ENCODE measurements around the gene PRRC2B. TPM values are rescaled to one million over a fixed set of nuclear protein-coding genes. Genes with fewer than 3 reads are reported as not detected.

The PRRC2B gene
- total and polyA plus RNA-seq, 4 donors = 10.3 to 44.3 (median 27.0) TPM

- Histone ChIP-seq H3K9me3 (ENCODE audit: control insufficient read depth in 4 of 4, low read length in 3 of 4) (no peaks in the 10 kb centered on the region), H3K36me3 (ENCODE audit: control insufficient read depth in 4 of 4, insufficient read depth in 3 of 4, low read depth in 1 of 4, low read length in 3 of 4) (no peaks in the 10 kb centered on the region), H3K27me3 (ENCODE audit: control insufficient read depth in 4 of 4, insufficient read depth in 4 of 4, low read length in 3 of 4) (no peaks in the 10 kb centered on the region), H3K9ac (ENCODE audit: low read depth in 1 of 2, low read length in 2 of 2) (no peak overlapping the region), H3K27ac (ENCODE audit: low read depth in 1 of 2, low read length in 2 of 2) (peak overlapping the region; percentile 19 to 52), H3K4me3 (ENCODE audit: low read depth in 1 of 3, low read length in 3 of 3) (no peak overlapping the region), H3K4me1 (ENCODE audit: control insufficient read depth in 4 of 4, insufficient read depth in 4 of 4, low read length in 3 of 4) (peaks cover 20 to 58% (median 46%) of the 10 kb centered on the region in 4 donors)
- DNase-seq (ENCODE audit: low spot score) = no peak
- 52% methylated on average over 9 of the region's 9 CpGs for WGBS
- TF ChIP-seq NR2F2 (IDR thresholded peaks at IDR 0.05) (no peak), HNF4G (IDR thresholded peaks at IDR 0.05) (no peak), JUND (IDR thresholded peaks at IDR 0.05) (no peak)
These were observed 4.3 kb downstream of the PRRC2B start for GRCh38 chr9:131398204-131398603.

- 90% methylated on average over 7 of the region's 7 CpGs for WGBS
- peaks cover 24 to 64% (median 58%) of the 10 kb centered on the region in 4 donors for H3K4me1 ChIP-seq (ENCODE audit: control insufficient read depth in 4 of 4, insufficient read depth in 4 of 4, low read length in 3 of 4)
These were observed 6.1 kb downstream of the PRRC2B start for GRCh38 chr9:131399972-131400371.

GRCh38 chr9:131400627-131401026 lies 6.7 kb downstream of the PRRC2B start:
- no peak for DNase-seq (ENCODE audit: low spot score)
- H3K27ac ChIP-seq (ENCODE audit: low read depth in 1 of 2, low read length in 2 of 2) = no peak overlapping the region

More at GRCh38 chr9:131399972-131400371, 6.1 kb downstream of the PRRC2B start:
- Histone ChIP-seq H3K9ac (ENCODE audit: low read depth in 1 of 2, low read length in 2 of 2) (no peak overlapping the region), H3K9me3 (ENCODE audit: control insufficient read depth in 4 of 4, low read length in 3 of 4) (no peaks in the 10 kb centered on the region), H3K36me3 (ENCODE audit: control insufficient read depth in 4 of 4, insufficient read depth in 3 of 4, low read depth in 1 of 4, low read length in 3 of 4) (no peaks in the 10 kb centered on the region), H3K4me3 (ENCODE audit: low read depth in 1 of 3, low read length in 3 of 3) (no peak overlapping the region), H3K27ac (ENCODE audit: low read depth in 1 of 2, low read length in 2 of 2) (no peak overlapping the region), H3K27me3 (ENCODE audit: control insufficient read depth in 4 of 4, insufficient read depth in 4 of 4, low read length in 3 of 4) (no peaks in the 10 kb centered on the region)
- DNase-seq (ENCODE audit: low spot score) = no peak
- TF ChIP-seq NR2F2 (IDR thresholded peaks at IDR 0.05) (no peak), RAD21 (IDR thresholded peaks at IDR 0.05) (no peak), FOXA1 (IDR thresholded peaks at IDR 0.05) (no peak), HNF4A (conservative IDR thresholded peaks at IDR 0.05) (no peak), ATF3 (IDR thresholded peaks at IDR 0.05) (no peak)

More at GRCh38 chr9:131400627-131401026, 6.7 kb downstream of the PRRC2B start:
- WGBS = 91% methylated on average over 6 of the region's 6 CpGs
- Histone ChIP-seq H3K9me3 (ENCODE audit: control insufficient read depth in 4 of 4, low read length in 3 of 4) (no peaks in the 10 kb centered on the region), H3K36me3 (ENCODE audit: control insufficient read depth in 4 of 4, insufficient read depth in 3 of 4, low read depth in 1 of 4, low read length in 3 of 4) (no peaks in the 10 kb centered on the region), H3K9ac (ENCODE audit: low read depth in 1 of 2, low read length in 2 of 2) (no peak overlapping the region), H3K4me1 (ENCODE audit: control insufficient read depth in 4 of 4, insufficient read depth in 4 of 4, low read length in 3 of 4) (peaks cover 26 to 64% (median 61%) of the 10 kb centered on the region in 4 donors), H3K27me3 (ENCODE audit: control insufficient read depth in 4 of 4, insufficient read depth in 4 of 4, low read length in 3 of 4) (no peaks in the 10 kb centered on the region), H3K4me3 (ENCODE audit: low read depth in 1 of 3, low read length in 3 of 3) (no peak overlapping the region)
- TF ChIP-seq JUND (IDR thresholded peaks at IDR 0.05) (no peak), FOXA2 (IDR thresholded peaks at IDR 0.05) (no peak), HNF4G (IDR thresholded peaks at IDR 0.05) (no peak), FOXA1 (IDR thresholded peaks at IDR 0.05) (no peak), TAF1 (conservative IDR thresholded peaks at IDR 0.05) (no peak), RXRA (IDR thresholded peaks at IDR 0.05) (no peak), YY1 (IDR thresholded peaks at IDR 0.05) (no peak), SP1 (IDR thresholded peaks at IDR 0.05) (no peak), NR2F2 (IDR thresholded peaks at IDR 0.05) (no peak), HNF4A (conservative IDR thresholded peaks at IDR 0.05) (no peak), ZBTB33 (IDR thresholded peaks at IDR 0.05) (no peak), RAD21 (IDR thresholded peaks at IDR 0.05) (no peak), ATF3 (IDR thresholded peaks at IDR 0.05) (no peak), REST (IDR thresholded peaks at IDR 0.05) (no peak), CTCF (IDR thresholded peaks at IDR 0.05; ENCODE audit: low read depth, low read length, missing input control) (no peak), MAX (IDR thresholded peaks at IDR 0.05) (no peak), GABPA (IDR thresholded peaks at IDR 0.05 in 1 of 2, conservative IDR thresholded peaks at IDR 0.05 in 1 of 2) (no peak), EGR1 (IDR thresholded peaks at IDR 0.05; ENCODE audit: low read depth in 2 of 2) (no peak)

All from liver (tissue), 9 donors.